ENCODE results near the gene GPRIN1.
"Not testable (repeated sequence)": the region's sequence is repeated elsewhere in the genome, so short reads cannot be mapped to it uniquely, and the experiment has no call there.

GPRIN1 gene

GRCh38 chr5:176565760-176566288, 44.1 kb downstream of the GPRIN1 start:
- no peak for DNase-seq

- no peak for DNase-seq
Observed at GRCh38 chr5:176564002-176564401, 46.0 kb downstream of the GPRIN1 start.

GRCh38 chr5:176562189-176562588, 47.8 kb downstream of the GPRIN1 start:
- DNase-seq, result no peak

DNA sequence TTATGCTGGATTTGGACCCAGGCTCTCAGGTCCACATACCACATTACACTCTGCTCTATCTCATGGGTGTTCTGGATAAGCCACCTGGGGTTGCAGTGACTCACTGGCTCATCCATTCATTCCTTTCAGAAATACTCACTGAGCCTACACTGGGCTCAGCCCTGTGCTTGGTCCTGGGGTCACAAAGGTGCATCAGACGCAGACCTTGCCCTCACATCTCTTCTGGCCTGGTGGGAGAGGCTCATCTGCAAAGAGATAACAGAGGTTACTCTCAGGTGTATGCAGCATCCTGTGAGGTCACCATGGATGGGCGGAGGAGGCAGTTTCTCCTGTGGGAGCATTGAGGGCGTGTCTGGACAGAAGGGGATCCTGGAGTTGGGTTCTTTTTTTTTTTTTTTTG, 48.7 kb downstream of the GPRIN1 start:
- DNase-seq, result no peak

- DNase-seq, result no peak
Observed at GRCh38 chr5:176560364-176560763, 49.6 kb downstream of the GPRIN1 start.

- no peak for DNase-seq
Observed at GRCh38 chr5:176559683-176560082, 50.3 kb downstream of the GPRIN1 start.

GRCh38 chr5:176557846-176558245, 52.1 kb downstream of the GPRIN1 start:
- DNase-seq, result no peak

- DNase-seq, result no peak
Observed at GRCh38 chr5:176553260-176554085, 56.5 kb downstream of the GPRIN1 start.

DNA sequence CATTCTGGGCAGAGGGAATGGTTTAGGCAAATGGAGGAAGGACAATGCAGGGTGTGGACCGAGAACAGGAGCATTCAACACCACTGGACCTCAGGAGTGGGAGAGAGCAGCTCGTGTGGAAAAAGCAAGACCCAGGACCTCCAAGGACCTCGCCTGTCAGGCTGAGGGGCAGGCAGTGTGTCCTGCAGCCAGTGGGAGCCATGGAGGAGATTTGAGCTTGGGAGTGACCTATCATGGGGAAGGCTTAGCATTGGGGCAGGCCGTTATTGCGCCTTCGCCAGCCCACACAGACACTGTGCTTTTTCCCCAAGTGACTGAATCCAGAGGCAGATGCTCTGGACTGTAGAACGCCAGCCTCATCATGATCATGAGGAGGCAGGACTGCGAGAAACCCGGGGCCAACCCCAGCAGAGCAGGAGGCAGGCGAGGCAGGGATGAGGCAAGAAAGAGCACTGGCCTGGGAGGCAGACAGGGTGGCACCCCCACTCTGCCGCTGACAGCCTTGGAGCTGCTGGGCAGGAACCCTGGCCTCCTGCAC, 57.6 kb downstream of the GPRIN1 start:
- no peak for DNase-seq

GRCh38 chr5:176550937-176551336, 59.0 kb downstream of the GPRIN1 start:
- DNase-seq, result not testable (repeated sequence)

DNA sequence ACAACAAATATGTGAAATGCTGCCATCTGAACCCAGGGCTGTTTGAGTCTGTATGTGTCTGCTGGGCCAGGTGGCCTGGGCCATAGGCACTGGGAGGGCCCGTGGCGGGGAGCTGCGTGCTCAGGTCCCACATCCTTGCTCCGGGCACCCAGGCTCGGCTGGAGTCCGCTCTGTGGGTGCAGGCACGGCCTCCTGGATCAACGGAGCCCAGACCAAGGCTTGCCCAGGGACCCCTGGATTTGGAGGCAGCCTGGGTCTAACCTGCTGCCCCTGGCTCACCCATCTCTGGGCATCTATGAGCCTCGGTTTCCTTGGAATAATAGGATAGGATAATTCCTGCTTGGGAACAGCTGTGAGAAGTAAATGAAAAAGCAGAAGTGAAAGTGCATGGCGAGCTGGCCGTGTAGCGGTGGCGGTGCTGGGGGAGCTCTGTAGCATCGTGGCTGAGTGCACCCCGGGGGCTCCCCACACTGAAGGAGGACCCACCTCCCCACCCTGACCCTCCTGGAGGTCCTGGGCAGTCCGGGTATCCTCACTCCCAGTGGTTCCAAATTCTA, 59.6 kb downstream of the GPRIN1 start:
- DNase-seq, result no peak

- no peak for DNase-seq
Observed at GRCh38 chr5:176549871-176550270, 60.1 kb downstream of the GPRIN1 start.

DNA sequence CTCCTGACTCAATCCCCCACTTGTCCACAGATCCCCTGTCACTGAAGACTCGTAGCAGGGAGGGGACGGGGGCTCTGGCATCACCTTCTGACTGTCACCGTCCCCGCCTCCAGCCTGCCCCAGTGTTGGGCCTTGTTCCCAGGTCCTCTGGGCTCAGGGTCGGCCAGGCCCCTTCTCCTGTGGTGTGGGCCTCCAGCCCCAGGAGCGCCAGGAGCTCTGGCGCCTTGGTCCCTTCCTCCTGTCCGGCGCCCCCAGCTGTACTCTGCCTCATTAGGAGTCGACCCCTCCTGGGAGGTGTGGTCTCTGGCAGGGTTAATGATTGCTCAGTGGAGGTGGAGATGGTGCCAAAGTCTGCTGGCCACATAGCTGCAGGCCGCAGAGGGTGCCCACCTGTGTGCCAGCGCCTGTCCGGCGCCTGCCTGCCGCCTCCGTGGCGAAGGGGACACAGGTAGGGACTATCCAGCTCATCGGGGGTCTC, 61.0 kb downstream of the GPRIN1 start, which contains the start of gene CDHR2:
CDHR2 (plus strand) TSS at position 376 of the 478 bp plus-strand sequence. CDS start 16,011 bp downstream, outside the sequence.
- DNase-seq, result no peak

DNA sequence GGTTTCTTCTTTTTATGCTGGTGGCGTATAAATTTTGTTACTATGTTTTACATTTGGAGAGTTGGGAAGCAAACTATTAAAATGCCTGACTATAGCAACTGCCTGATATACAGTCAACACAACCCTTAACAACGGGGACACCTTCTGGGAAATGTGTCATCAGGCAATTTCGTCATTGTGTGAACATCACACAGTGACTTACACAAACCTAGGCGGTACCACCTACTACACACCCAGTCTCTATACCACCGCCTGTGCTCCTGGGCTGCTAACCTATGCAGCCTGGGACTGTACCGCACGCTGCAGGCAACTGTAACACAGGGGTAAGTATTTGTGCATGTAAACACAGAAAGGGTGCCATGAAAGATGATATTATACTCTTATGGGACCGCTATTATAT, 62.2 kb downstream of the GPRIN1 start:
- DNase-seq, result no peak
